Stimulated activated CD4-positive, alpha-beta T cell treated with anti-CD3 and anti-CD28 coated beads, Interleukin-2, amount 100 ng/mL, for 4 hours (primary cell): ENCODE results near the gene TFAM.

ENCODE experiments used
- DNase-seq: peaks from one replicate; pipeline ENCODE4 v3.0.0-alpha.2; 2020; ENCODE audit warnings: low read depth

The TFAM gene

DNA sequence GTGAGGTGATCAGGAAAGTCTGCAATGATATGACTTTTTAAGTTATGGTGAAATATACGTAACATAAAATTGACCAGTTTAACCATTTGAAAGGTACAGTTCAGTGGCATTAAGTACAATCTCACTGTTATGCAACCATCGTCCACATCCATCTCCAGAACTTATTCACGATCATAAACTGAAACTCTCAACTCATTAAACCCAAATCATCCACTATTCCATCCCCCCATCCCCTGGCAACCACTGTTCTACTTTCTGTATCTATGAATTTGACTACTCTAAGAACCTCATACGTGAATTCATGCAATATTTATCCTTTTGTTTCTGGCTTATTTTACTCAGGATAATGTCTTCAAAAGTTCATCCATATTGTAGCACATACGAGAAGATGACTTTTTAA lies 48.4 kb downstream of the TFAM start:
- DNase-seq: no peak

DNA sequence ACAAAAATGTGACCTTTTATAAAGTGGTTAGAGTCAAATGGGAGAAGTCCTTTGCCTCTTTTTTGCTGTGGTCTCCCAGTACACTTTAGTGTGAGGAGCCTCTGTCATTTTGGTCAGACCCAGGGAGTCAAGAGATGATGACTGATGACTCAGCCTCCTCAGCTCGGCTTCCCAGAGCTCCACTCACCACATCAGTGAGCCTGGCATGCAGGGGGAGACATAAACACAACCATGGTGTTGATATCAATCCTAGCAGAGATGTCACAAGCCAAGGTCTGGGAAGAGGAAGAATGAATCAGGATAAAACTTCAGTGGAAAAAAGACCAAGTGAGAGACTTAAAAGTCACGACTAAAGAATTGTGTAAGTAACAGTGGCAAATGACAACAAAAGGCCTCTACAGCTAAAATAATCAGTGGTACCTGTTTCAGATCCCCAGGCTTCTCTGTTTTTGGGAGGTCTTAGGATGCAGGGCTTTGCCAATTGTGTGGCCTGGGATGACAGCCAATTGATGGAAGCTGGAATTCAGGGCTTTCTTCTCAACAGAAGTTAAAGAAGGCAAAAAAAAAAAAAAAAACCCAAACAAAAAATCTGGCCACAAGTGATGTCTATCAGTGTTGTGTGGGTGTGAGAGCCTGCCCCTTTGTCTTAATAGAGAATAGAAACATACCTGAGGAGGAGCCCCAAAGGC lies 50.2 kb downstream of the TFAM start:
- no peak for DNase-seq

DNA sequence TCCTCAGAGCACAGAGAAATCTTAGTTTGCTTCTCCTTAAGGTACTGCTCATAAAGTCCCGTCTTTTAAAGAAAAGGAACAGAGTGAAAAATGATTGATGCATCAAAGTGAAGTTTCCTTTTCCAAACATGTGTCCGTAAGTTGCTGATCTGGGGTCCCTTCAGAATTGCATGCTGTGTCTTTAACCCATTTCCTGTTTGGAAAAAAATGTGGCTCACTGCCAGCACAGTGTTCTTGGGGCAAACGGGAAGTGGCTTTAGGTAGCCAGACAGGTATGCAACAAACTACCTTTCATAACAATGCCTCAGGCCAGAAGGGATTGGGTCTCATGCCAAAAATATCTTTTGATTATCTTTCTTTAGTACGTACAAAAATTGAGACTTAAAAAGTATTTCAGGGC lies 50.9 kb downstream of the TFAM start:
- no peak for DNase-seq

DNA sequence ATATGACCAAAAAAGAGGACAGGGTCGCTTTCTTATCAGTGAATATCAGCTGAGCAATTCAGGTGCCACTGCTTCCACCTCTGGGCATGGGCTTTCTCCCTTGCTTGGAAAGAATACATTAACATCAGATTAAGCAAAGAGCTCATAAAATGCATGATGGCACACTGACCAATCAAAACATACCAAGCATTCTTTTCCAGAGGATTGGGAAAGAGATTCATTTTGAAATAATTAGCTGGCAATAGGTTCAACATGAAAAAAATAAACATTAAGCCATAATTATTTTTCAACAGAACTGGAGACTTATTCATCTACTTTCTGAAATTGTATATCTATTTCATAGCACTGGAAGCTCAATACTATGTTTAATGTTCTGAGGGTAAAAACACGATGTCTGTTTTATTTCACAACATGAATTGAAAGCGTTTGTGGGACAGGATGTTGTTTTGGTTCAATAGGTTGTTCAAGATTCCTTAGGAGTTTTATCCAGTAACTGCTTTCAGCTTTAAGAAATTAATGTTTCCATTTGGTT lies 53.2 kb downstream of the TFAM start:
- no peak for DNase-seq

DNA sequence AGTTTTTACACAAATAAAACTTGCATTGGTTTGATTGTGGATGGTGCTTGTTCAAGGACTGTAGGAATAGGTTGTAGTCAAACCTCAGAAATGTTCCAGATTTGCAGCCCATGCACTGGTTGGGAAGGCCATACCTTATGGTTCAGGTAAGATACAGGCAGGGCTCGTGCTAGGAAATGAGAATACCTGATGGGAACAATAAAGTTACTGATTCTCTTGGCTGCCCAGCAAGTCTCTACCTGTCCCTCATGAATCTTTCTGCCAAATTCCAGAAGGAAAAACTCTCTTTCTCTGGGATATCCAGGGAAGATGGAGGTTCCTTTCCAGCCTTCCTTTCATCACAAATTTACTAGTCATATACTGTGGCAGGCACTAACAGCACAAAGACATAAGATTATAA lies 53.8 kb downstream of the TFAM start:
- no peak for DNase-seq

DNA sequence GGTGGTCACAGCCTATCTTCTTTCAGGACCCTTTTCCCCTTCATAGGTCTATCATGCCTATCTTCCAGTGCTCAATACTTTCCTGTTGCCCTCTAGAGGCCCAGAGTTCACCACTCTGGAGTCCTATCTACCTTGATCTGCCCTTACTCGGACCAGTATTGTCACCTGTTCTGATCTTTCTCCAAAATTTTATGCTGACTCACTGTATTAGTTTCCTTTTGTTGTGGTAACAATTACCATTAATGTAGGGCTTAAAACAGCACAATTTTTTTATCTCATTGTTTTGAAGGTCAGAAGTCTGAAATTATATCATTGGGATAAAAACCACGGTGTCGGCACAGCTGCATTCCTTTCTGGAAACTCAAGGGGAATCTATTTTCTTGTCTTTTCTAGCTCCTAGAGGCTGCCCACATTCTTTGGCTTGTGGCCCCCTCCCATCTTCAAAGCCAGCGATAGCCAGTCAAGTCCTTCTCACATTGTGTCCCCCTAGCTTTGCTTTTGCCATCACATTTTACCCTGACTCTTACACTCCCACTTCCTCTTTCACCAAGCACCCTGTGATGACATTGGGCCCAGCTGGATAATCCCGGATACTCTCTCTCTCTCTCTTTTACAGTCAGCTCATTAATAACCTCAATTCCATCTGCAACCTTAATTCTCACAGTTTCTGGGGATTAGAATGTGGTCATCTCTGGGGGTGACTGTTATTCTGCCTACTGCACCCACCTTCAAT lies 54.6 kb downstream of the TFAM start:
- DNase-seq: no peak

DNA sequence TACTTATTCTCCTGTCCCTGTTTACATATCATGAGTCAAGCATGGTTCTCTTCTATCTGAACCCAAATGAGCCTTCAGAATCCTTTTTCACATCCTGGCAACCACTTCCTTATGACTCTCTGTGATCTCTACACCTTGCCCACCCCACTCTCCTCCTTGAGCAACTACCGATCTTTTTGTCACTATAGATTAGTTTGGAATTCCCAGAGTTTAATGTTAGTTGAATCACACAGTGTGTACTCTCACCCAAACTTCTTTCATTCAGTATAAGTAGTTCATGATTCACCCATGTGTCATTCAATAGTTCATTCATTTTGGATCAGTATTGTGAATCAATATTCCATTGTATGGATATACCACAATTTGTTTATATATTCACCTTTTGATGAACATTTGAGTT lies 55.3 kb downstream of the TFAM start:
- no peak for DNase-seq

DNA sequence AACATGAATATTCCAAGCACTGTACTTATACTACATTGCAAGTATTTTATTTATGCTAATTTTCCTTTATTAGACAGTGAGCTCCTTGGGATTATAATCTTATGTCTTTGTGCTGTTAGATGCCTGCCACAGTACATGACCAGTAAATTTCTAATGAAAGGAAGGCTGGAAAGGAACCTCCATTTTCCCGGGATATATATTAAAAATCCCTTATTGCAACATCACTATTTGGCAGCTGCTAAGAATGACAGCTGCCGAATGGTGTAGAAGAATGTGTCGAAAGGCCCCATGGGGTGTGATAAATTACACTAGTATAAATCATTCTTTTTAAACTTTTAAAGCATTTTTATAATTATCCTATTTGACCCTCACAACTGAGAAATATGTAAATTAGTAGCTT lies 59.1 kb downstream of the TFAM start:
- no peak for DNase-seq

DNA sequence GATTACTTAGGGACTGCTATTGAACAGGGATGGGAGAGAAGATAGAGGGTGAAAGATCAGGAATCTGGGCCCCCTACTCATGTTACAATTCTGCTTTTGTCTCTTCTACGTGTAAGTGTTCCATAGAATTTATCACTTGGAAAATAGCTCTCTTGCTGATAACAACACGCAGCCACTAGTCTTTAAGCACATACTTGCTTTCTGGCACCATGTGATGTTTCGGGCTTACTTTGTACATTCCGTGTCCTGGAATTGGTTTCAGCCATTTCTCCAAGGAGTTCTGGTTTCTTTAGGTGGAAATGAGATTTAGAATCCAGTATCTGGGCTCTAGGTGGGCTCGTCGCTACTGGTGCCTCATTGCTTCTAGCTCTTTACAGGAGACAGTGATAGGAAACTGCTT lies 59.7 kb downstream of the TFAM start:
- no peak for DNase-seq

DNA sequence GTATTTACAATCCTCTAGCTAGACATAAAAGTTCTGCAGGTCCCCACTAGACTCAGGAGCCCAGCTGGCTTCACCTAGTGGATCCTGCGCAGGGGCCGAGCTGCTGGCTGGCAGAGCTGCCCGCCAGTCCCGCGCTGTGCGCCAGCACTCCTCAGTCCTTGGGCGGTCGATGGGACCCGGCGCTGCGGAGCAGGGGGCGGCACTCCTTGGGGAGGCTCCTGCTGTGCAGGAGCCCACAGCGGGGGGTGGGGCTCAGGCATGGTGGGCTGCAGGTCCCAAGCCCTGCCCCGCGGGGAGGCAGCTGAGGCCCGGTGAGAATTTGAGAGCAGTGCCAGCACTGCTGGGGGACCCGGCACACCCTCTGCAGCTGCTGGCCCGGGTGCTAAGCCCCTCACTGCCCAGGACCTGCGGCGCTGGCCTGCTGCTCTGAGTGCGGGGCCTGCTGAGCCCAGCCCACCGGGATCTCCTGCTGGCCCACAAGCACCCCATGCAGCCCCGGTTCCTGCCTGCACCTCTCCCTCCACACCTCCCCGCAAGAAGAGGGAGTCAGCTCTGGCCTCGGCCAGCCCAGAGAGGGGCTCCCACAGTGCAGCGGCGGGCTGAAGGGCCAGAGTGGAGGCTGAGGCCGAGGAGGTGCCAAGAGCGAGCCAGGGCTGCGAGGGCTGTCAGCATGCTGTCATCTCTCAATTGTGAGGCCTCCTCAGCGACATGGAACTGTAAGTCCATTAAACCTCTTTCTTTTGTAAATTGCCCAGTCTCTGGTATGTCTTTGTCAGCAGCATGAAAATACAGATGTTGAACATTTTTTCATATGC lies 63.1 kb downstream of the TFAM start:
- no peak for DNase-seq
